ENCODE results near the gene SORCS2. TPM values are rescaled to one million over a fixed set of nuclear protein-coding genes. Genes with fewer than 3 reads are reported as not detected.

Gene SORCS2
- total and polyA plus RNA-seq, 2 of the 4 experiments (the other 2 are of a cell fraction): 0.36 to 0.62 TPM

- H3K27me3 ChIP-seq (ENCODE audit: control insufficient read depth, insufficient read depth, low read length): peaks cover 4% of the 10 kb centered on the region; the same call in 1 of the 2 replicates
- no peaks in the 10 kb centered on the region for H3K79me1 ChIP-seq (ENCODE audit: low read depth in 1 of 2, low read length in 2 of 2)
- no peak overlapping the region for H2BK15ac ChIP-seq (ENCODE audit: low read depth, low read length)
- no peak overlapping the region for H2BK20ac ChIP-seq (ENCODE audit: low read depth, low read length)
- no peak overlapping the region for H4K5ac ChIP-seq (ENCODE audit: low read depth, low read length)
- no peak overlapping the region for H2AK5ac ChIP-seq (ENCODE audit: low read depth, low read length)
- no peak overlapping the region for H3K4me2 ChIP-seq (ENCODE audit: low read depth, low read length)
- H4K91ac ChIP-seq (ENCODE audit: insufficient read depth, low read depth, low read length): no peak overlapping the region
- H4K20me1 ChIP-seq (ENCODE audit: insufficient read depth, low read length): no peaks in the 10 kb centered on the region
- no peak overlapping the region for H3K56ac ChIP-seq (ENCODE audit: extremely low read depth, insufficient read depth, low read length)
- POLR2A ChIA-PET (ENCODE audit: unreplicated experiment): no interaction called here
- no peak overlapping the region for H4K8ac ChIP-seq (ENCODE audit: low read depth in 2 of 2, low read length in 2 of 2)
- no peak overlapping the region for H2BK5ac ChIP-seq (ENCODE audit: low read depth, low read length, poor library complexity, severe bottlenecking)
- DNase-seq (no peak), ATAC-seq (ENCODE audit: low read depth) (no peak)
- H3K36me3 ChIP-seq (ENCODE audit: control insufficient read depth, insufficient read depth, low read length): no peaks in the 10 kb centered on the region
- no peak overlapping the region for H3K9ac ChIP-seq (ENCODE audit: low read depth, low read length)
- WGBS, 2 experiments (ENCODE audit: extremely low coverage in 2 of 2, insufficient read length in 1 of 2): 74 to 100% methylated on average over 1 to 3 of the region's 5 CpGs
- dilution Hi-C loops (cut with HindIII; ENCODE audit: low sequenced_read_pairs, unreplicated experiment) (no loop called here), in situ Hi-C loops (cut with MboI; ENCODE audit: low sequenced_read_pairs) (no loop called here), intact Hi-C loops (cut with micrococcal nuclease) (no loop called here)
- BruUV-seq (replicated peaks): no TSS peak
- H2AFZ ChIP-seq (replicated peaks; ENCODE audit: low read length, poor library complexity): no peak overlapping the region
- H3K27ac ChIP-seq (ENCODE audit: insufficient read depth, low read length): no peak overlapping the region
- no peak overlapping the region for H3K4me3 ChIP-seq (ENCODE audit: insufficient read depth, low read depth, low read length)
- H3K9me1 ChIP-seq (ENCODE audit: insufficient read depth, low read length): no peaks in the 10 kb centered on the region
- H3K4me1 ChIP-seq (ENCODE audit: control insufficient read depth, insufficient read depth, low read length): no peaks in the 10 kb centered on the region
- no peak overlapping the region for H2BK120ac ChIP-seq (ENCODE audit: low read depth, low read length)
- H3K14ac ChIP-seq (replicated peaks; ENCODE audit: low read depth, low read length): no peak overlapping the region
- 0 out of 2 replicates have a peak, but pooled peaks cover 6% of the 10 kb centered on the region for H3K9me3 ChIP-seq (ENCODE audit: control insufficient read depth, insufficient read depth, low read length)
- no peak overlapping the region for H3K4ac ChIP-seq (ENCODE audit: low read depth, low read length)
- H3K18ac ChIP-seq (ENCODE audit: low read depth, low read length): no peak overlapping the region
- CTCF ChIA-PET: no interaction called here
- no peak for TF ChIP-seq MXI1 (IDR thresholded peaks at IDR 0.05; ENCODE audit: borderline replicate concordance, low read depth, low read length)
- no peak for TF ChIP-seq CTCF (conservative IDR thresholded peaks at IDR 0.05; ENCODE audit: low read depth, low read length)
- no peak for TF ChIP-seq SMC3 (IDR thresholded peaks at IDR 0.05; ENCODE audit: low read depth, low read length)
- TF ChIP-seq CHD1 (IDR thresholded peaks at IDR 0.05; ENCODE audit: low read depth, low read length): no peak
- TF ChIP-seq NFE2L2 (IDR thresholded peaks at IDR 0.05; ENCODE audit: low read depth, low read length): no peak
- no peak for TF ChIP-seq ELK1 (IDR thresholded peaks at IDR 0.05; ENCODE audit: borderline replicate concordance, low read depth, low read length)
- TF ChIP-seq MAZ (IDR thresholded peaks at IDR 0.05; ENCODE audit: borderline replicate concordance, low read depth, low read length): no peak
- no peak for TF ChIP-seq RCOR1 (IDR thresholded peaks at IDR 0.05; ENCODE audit: insufficient replicate concordance, low read length)
- TF ChIP-seq RFX5 (IDR thresholded peaks at IDR 0.05; ENCODE audit: low read depth, low read length): no peak
- TF ChIP-seq POLR2A (IDR thresholded peaks at IDR 0.05; ENCODE audit: low read depth, low read length): no peak
- no peak for TF ChIP-seq MAFK (IDR thresholded peaks at IDR 0.05; ENCODE audit: low read depth, low read length)
- no peak for TF ChIP-seq BHLHE40 (IDR thresholded peaks at IDR 0.05; ENCODE audit: low read depth, low read length)
- TF ChIP-seq FOS (IDR thresholded peaks at IDR 0.05; ENCODE audit: low read depth, low read length): no peak
- TF ChIP-seq RAD21 (IDR thresholded peaks at IDR 0.05; ENCODE audit: low read length): no peak
- TF ChIP-seq USF2 (IDR thresholded peaks at IDR 0.05; ENCODE audit: low read depth, low read length): no peak
- no peak for TF ChIP-seq CEBPB (IDR thresholded peaks at IDR 0.05; ENCODE audit: low read depth, low read length)
- H2AK9ac ChIP-seq (replicated peaks; ENCODE audit: low read depth, low read length, poor library complexity): no peak overlapping the region
- H3K23ac ChIP-seq (ENCODE audit: low read depth, low read length): no peak overlapping the region
These were observed 145.7 kb downstream of the SORCS2 start for GRCh38 chr4:7338059-7338452.
